IMR-90 (cell line): ENCODE results near the gene SART1. TPM values are rescaled to one million over a fixed set of nuclear protein-coding genes. Genes with fewer than 3 reads are reported as not detected.

Experiments used
- ATAC-seq: fragments of 200-7000 bp; cut with Tn5 transposase; 2 replicates; pipeline ENCODE4 v1.9.1; 2020; ENCODE audit warnings: low read depth, mild to moderate bottlenecking, moderate library complexity
- BruUV-seq: library from RNA; stranded (reverse); fragments of 400-500 nt; replicated peaks from 2 replicates; lab custom pipeline; 2021; lab: Mats Ljungman, UMichigan
- CTCF ChIA-PET: fragments of 300-600 bp; formaldehyde crosslinking; extraction: SDS; loops from one replicate; lab custom pipeline; 2021; ENCODE audit warnings: antibody characterized with exemption; lab: Yijun Ruan, JAX
- POLR2A ChIA-PET: fragments of 300-600 bp; sonication (Branson Sonifier 250); formaldehyde crosslinking; loops from one replicate; lab custom pipeline; 2022; ENCODE audit warnings: antibody characterized with exemption; ENCODE audit not compliant: unreplicated experiment; lab: Charles Lee
- DNase-seq: peaks from one replicate; pipeline ENCODE4 v3.0.0; 2013
- H2AFZ ChIP-seq: replicated peaks from 2 replicates; pipeline ENCODE3; 2013; ENCODE audit warnings: low read length, mild to moderate bottlenecking; ENCODE audit not compliant: poor library complexity
- H2AK5ac ChIP-seq: 2 replicates; pipeline ENCODE4 v1.6.1; 2013; ENCODE audit warnings: low read depth, low read length, inconsistent platforms
- H2AK9ac ChIP-seq: replicated peaks from 2 replicates; pipeline ENCODE3; 2013; ENCODE audit warnings: mild to moderate bottlenecking, low read depth, low read length, moderate library complexity; ENCODE audit not compliant: poor library complexity
- H2BK120ac ChIP-seq: 2 replicates; pipeline ENCODE4 v1.6.1; 2013; ENCODE audit warnings: low read depth, low read length, inconsistent platforms
- H2BK15ac ChIP-seq: 3 replicates; pipeline ENCODE4 v1.6.1; 2013; ENCODE audit warnings: low read depth, low read length, inconsistent platforms
- H2BK20ac ChIP-seq: 2 replicates; pipeline ENCODE4 v1.6.1; 2013; ENCODE audit warnings: low read depth, mild to moderate bottlenecking, inconsistent platforms, low read length, moderate library complexity
- H2BK5ac ChIP-seq: 2 replicates; pipeline ENCODE4 v1.6.1; 2013; ENCODE audit warnings: mild to moderate bottlenecking, low read depth, low read length, inconsistent platforms; ENCODE audit not compliant: poor library complexity, severe bottlenecking
- H3K14ac ChIP-seq: replicated peaks from 2 replicates; pipeline ENCODE4 v1.6.1; 2013; ENCODE audit warnings: low read depth, low read length, inconsistent platforms
- H3K18ac ChIP-seq: 2 replicates; pipeline ENCODE4 v1.6.1; 2013; ENCODE audit warnings: low read depth, low read length, control low read depth
- H3K23ac ChIP-seq: 2 replicates; pipeline ENCODE4 v1.6.1; 2013; ENCODE audit warnings: low read depth, low read length, inconsistent platforms
- H3K27ac ChIP-seq: 2 replicates; pipeline ENCODE4 v1.5.1; 2013; ENCODE audit warnings: mild to moderate bottlenecking, control low read depth, low read length; ENCODE audit not compliant: insufficient read depth
- H3K27me3 ChIP-seq: 2 replicates; pipeline ENCODE4 v1.6.1; 2013; ENCODE audit warnings: low read length; ENCODE audit not compliant: control insufficient read depth, insufficient read depth
- H3K36me3 ChIP-seq: 2 replicates; pipeline ENCODE4 v1.6.1; 2013; ENCODE audit warnings: low read length, mixed read lengths; ENCODE audit not compliant: control insufficient read depth, insufficient read depth
- H3K4ac ChIP-seq: 2 replicates; pipeline ENCODE4 v1.6.1; 2013; ENCODE audit warnings: low read depth, low read length, inconsistent platforms
- H3K4me1 ChIP-seq: 2 replicates; pipeline ENCODE4 v1.6.1; 2013; ENCODE audit warnings: low read length, mixed read lengths; ENCODE audit not compliant: control insufficient read depth, insufficient read depth
- H3K4me2 ChIP-seq: 2 replicates; pipeline ENCODE4 v1.6.1; 2013; ENCODE audit warnings: low read depth, mild to moderate bottlenecking, control low read depth, low read length, moderate library complexity
- H3K4me3 ChIP-seq: 2 replicates; pipeline ENCODE4 v1.5.1; 2013; ENCODE audit warnings: low read depth, mild to moderate bottlenecking, control low read depth, low read length, moderate library complexity; ENCODE audit not compliant: insufficient read depth
- H3K56ac ChIP-seq: 2 replicates; pipeline ENCODE4 v1.6.1; 2013; ENCODE audit warnings: low read length, inconsistent platforms; ENCODE audit not compliant: insufficient read depth; ENCODE audit errors: extremely low read depth
- H3K79me1 ChIP-seq, 2 experiments: 2 replicates each; pipeline ENCODE4 v1.6.1; 2013; ENCODE audit warnings: low read length in 2 of 2, inconsistent platforms in 1 of 2, low read depth in 1 of 2
- H3K9ac ChIP-seq: 2 replicates; pipeline ENCODE4 v1.6.1; 2013; ENCODE audit warnings: low read depth, low read length, control low read depth
- H3K9me1 ChIP-seq: 2 replicates; pipeline ENCODE4 v1.6.1; 2013; ENCODE audit warnings: low read length, inconsistent platforms; ENCODE audit not compliant: insufficient read depth
- H3K9me3 ChIP-seq: 2 replicates; pipeline ENCODE4 v1.6.1; 2013; ENCODE audit warnings: low read length; ENCODE audit not compliant: control insufficient read depth, insufficient read depth
- H4K20me1 ChIP-seq: 2 replicates; pipeline ENCODE4 v1.6.1; 2013; ENCODE audit warnings: low read length, inconsistent platforms; ENCODE audit not compliant: insufficient read depth
- H4K5ac ChIP-seq: 2 replicates; pipeline ENCODE4 v1.6.1; 2013; ENCODE audit warnings: mild to moderate bottlenecking, low read depth, low read length, control low read depth
- H4K8ac ChIP-seq, 2 experiments: 2 replicates each; pipeline ENCODE4 v1.6.1; 2013; ENCODE audit warnings: low read depth in 2 of 2, low read length in 2 of 2, control low read depth in 1 of 2, inconsistent platforms in 1 of 2
- H4K91ac ChIP-seq: 2 replicates; pipeline ENCODE4 v1.6.1; 2013; ENCODE audit warnings: low read depth, low read length, inconsistent platforms; ENCODE audit not compliant: insufficient read depth
- CEBPB ChIP-seq: IDR thresholded peaks from 2 replicates; pipeline ENCODE4 v1.6.1; 2012; ENCODE audit warnings: low read depth, low read length, improper control_type of control experiment
- CHD1 ChIP-seq: IDR thresholded peaks from 2 replicates; pipeline ENCODE4 v1.6.1; 2012; ENCODE audit warnings: low read depth, low read length, improper control_type of control experiment
- FOS ChIP-seq: fragments of 150-350 bp; IDR thresholded peaks from 2 replicates; pipeline ENCODE4 v1.6.1; 2016; ENCODE audit warnings: low read depth, low read length
- MXI1 ChIP-seq: IDR thresholded peaks from 2 replicates; pipeline ENCODE4 v1.6.1; 2012; ENCODE audit warnings: low read depth, mild to moderate bottlenecking, low read length, moderate library complexity, borderline replicate concordance
- POLR2A ChIP-seq: IDR thresholded peaks from 2 replicates; pipeline ENCODE4 v1.6.1; 2012; ENCODE audit warnings: mild to moderate bottlenecking, low read depth, low read length
- RFX5 ChIP-seq: IDR thresholded peaks from 2 replicates; pipeline ENCODE4 v1.8.0; 2012; ENCODE audit warnings: low read depth, mild to moderate bottlenecking, low read length, moderate library complexity
- WGBS, 2 experiments: methylation state at CpG; one replicate each; pipeline versions ENCODE4 v1.1.5 to v1.1.7; 2013; ENCODE audit warnings: missing lambda C conversion rate in 2 of 2; ENCODE audit not compliant: insufficient read length in 1 of 2; ENCODE audit errors: extremely low coverage in 2 of 2; 5-methylcytosine and 5-hydroxymethylcytosine counted together
- dilution Hi-C: fragments of 300-500 bp; cut with HindIII; formaldehyde crosslinking; loops from one replicate; pipeline ENCODE4 v1.14.3; 2018; ENCODE audit warnings: low sequenced_read_pairs; ENCODE audit not compliant: unreplicated experiment
- in situ Hi-C: fragments of 300-500 bp; cut with MboI; formaldehyde crosslinking; loops from 3 replicates; pipeline ENCODE4 v1.14.3; 2019; ENCODE audit warnings: low sequenced_read_pairs, inconsistent platforms, mixed read lengths
- intact Hi-C: fragments of 100-400 bp; cut with micrococcal nuclease; formaldehyde crosslinking; loops from 2 replicates; pipeline ENCODE4 v1.10.0; 2022
- polyA plus RNA-seq, 3 experiments: library from polyadenylated mRNA; depleted of rRNA; stranded (reverse); fragments of >200 nt; gene quantifications; 2 replicates each; pipeline ENCODE4 v1.2.3, GENCODE V29; 2012; ENCODE audit warnings: low replicate concordance in 1 of 3
- total RNA-seq: library from RNA; depleted of rRNA; stranded (reverse); fragments of >200 nt; gene quantifications from 2 replicates; pipeline ENCODE4 v1.2.3, GENCODE V29; 2012
- TF ChIP-seq, protein P1 (sequence below): fragments of 150-350 bp; IDR thresholded peaks from 2 replicates; pipeline ENCODE4 v1.6.1; 2016; ENCODE audit warnings: low read depth, mild to moderate bottlenecking, low read length, moderate library complexity, borderline replicate concordance
- TF ChIP-seq, protein P2 (sequence below): conservative IDR thresholded peaks from 2 replicates; pipeline ENCODE4 v1.5.1; 2012; ENCODE audit warnings: mild to moderate bottlenecking, low read depth, low read length, improper control_type of control experiment

SART1 gene
- total and polyA plus RNA-seq, 2 of the 4 experiments (the other 2 are of a cell fraction): 25.5 to 43.5 TPM

DNA sequence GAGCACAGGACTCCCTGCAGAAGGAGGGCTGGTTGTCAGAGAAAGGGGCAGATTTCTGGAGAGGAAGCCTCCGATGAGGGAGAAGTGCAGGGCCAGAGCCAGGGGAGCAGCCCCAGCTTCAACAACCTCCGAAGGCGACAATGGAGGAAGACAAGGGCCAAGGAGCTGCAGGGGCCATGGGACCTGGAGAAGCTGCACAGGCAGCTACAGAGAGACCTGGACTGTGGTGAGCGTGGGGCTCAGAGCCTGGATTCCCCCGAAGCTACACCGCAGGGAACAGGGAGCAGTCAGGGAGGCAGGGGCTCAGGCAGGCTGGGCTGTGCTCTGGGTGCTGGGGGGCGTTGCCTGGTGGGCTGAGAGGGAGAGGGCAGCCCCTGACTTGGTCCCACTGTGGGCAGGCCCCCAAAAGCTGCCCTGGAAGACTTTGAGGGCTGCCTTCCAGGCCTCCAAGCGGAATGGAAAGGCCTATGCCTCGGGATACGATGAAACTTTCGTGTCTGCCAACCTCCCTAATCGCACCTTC is 13.9 kb upstream of the SART1 start:
- no peak overlapping the region for H3K14ac ChIP-seq
- H4K20me1 ChIP-seq: no peaks in the 10 kb centered on the region
- H2BK20ac ChIP-seq: no peak overlapping the region
- H3K27ac ChIP-seq: no peak overlapping the region
- WGBS, 2 experiments: 95% methylated on average over 3 of the region's 12 CpGs; no CpG with 5 or more reads in 1 of the 2 experiments
- ATAC-seq (no peak), DNase-seq (no peak)
- no peak overlapping the region for H4K91ac ChIP-seq
- POLR2A ChIA-PET: no interaction called here
- no peak overlapping the region for H2AK5ac ChIP-seq
- H2BK5ac ChIP-seq: no peak overlapping the region
- no peak overlapping the region for H2BK15ac ChIP-seq
- H3K4ac ChIP-seq: no peak overlapping the region
- H3K9ac ChIP-seq: no peak overlapping the region
- no TSS peak for BruUV-seq
- no peaks in the 10 kb centered on the region for H3K4me1 ChIP-seq
- intact Hi-C loops (no loop called here), in situ Hi-C loops (no loop called here), dilution Hi-C loops (no loop called here)
- no peak overlapping the region for H4K5ac ChIP-seq
- peaks cover 3% of the 10 kb centered on the region; the same call in 1 of the 2 replicates for H3K27me3 ChIP-seq
- no peak overlapping the region for H2AK9ac ChIP-seq
- no peak overlapping the region for H3K56ac ChIP-seq
- TF ChIP-seq, protein P1, sequence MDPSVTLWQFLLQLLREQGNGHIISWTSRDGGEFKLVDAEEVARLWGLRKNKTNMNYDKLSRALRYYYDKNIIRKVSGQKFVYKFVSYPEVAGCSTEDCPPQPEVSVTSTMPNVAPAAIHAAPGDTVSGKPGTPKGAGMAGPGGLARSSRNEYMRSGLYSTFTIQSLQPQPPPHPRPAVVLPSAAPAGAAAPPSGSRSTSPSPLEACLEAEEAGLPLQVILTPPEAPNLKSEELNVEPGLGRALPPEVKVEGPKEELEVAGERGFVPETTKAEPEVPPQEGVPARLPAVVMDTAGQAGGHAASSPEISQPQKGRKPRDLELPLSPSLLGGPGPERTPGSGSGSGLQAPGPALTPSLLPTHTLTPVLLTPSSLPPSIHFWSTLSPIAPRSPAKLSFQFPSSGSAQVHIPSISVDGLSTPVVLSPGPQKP: no peak
- TF ChIP-seq RFX5 (no peak), FOS (no peak), MXI1 (no peak), CHD1 (no peak), POLR2A (no peak), CEBPB (no peak)
- TF ChIP-seq, protein P2, sequence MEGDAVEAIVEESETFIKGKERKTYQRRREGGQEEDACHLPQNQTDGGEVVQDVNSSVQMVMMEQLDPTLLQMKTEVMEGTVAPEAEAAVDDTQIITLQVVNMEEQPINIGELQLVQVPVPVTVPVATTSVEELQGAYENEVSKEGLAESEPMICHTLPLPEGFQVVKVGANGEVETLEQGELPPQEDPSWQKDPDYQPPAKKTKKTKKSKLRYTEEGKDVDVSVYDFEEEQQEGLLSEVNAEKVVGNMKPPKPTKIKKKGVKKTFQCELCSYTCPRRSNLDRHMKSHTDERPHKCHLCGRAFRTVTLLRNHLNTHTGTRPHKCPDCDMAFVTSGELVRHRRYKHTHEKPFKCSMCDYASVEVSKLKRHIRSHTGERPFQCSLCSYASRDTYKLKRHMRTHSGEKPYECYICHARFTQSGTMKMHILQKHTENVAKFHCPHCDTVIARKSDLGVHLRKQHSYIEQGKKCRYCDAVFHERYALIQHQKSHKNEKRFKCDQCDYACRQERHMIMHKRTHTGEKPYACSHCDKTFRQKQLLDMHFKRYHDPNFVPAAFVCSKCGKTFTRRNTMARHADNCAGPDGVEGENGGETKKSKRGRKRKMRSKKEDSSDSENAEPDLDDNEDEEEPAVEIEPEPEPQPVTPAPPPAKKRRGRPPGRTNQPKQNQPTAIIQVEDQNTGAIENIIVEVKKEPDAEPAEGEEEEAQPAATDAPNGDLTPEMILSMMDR: no peak
- no peak overlapping the region for H2AFZ ChIP-seq
- no peak overlapping the region for H3K18ac ChIP-seq
- no peaks in the 10 kb centered on the region for H3K36me3 ChIP-seq
- CTCF ChIA-PET: interaction anchor here (1.1 kb wide), 1 partner anchor 59 kb away, joined by 3 read pairs; the partner anchor contains the start of gene FIBP
- H3K79me1 ChIP-seq: no peaks in the 10 kb centered on the region
- no peak overlapping the region for H3K4me2 ChIP-seq
- no peaks in the 10 kb centered on the region for H3K9me3 ChIP-seq
- no peak overlapping the region for H3K4me3 ChIP-seq
- peaks cover under 1% of the 10 kb centered on the region for H3K9me1 ChIP-seq
- H2BK120ac ChIP-seq: no peak overlapping the region
- no peak overlapping the region for H3K23ac ChIP-seq
- H4K8ac ChIP-seq: no peak overlapping the region
